H1 (cell line): ENCODE data around the gene ADAM12. TPM values are rescaled to one million over a fixed set of nuclear protein-coding genes. Genes with fewer than 3 reads are reported as not detected.

ENCODE experiments used
- CTCF ChIA-PET: fragments of 300-600 bp; sonication (Branson Sonifier 250); formaldehyde crosslinking; loops from one replicate; lab custom pipeline; 2021; ENCODE audit not compliant: partially characterized antibody; lab: Charles Lee
- POLR2A ChIA-PET: fragments of 300-600 bp; sonication (Branson Sonifier 250); formaldehyde crosslinking; loops from one replicate; lab custom pipeline; 2021; ENCODE audit warnings: inconsistent platforms; ENCODE audit not compliant: partially characterized antibody; lab: Charles Lee
- DNase-seq, 2 experiments: peaks; one replicate each; pipeline versions ENCODE4 v3.0.0 to v3.0.0-alpha.2; 2010 to 2022; ENCODE audit warnings: low spot score in 2 of 2, low read depth in 1 of 2, mixed read lengths in 1 of 2
- FAIRE-seq: peaks from 2 replicates; lab custom pipeline; 2011; peaks lifted over from hg19 to GRCh38; lab: Jason Lieb, UNC
- H2AFZ ChIP-seq: 2 replicates; pipeline ENCODE4 v1.8.1; 2012; ENCODE audit warnings: low read length, inconsistent platforms
- H2AK5ac ChIP-seq: 2 replicates; pipeline ENCODE4 v1.6.1; 2013; ENCODE audit warnings: low read depth, low read length
- H2BK120ac ChIP-seq: replicated peaks from 2 replicates; pipeline ENCODE3; 2013; ENCODE audit warnings: low read depth, low read length, inconsistent platforms
- H2BK12ac ChIP-seq: 2 replicates; pipeline ENCODE4 v1.6.1; 2013; ENCODE audit warnings: low read depth, low read length
- H2BK15ac ChIP-seq: 2 replicates; pipeline ENCODE4 v1.6.1; 2013; ENCODE audit warnings: low read length
- H2BK20ac ChIP-seq: 2 replicates; pipeline ENCODE4 v1.6.1; 2013; ENCODE audit warnings: low read length
- H2BK5ac ChIP-seq: 2 replicates; pipeline ENCODE4 v1.6.1; 2013; ENCODE audit warnings: low read depth, low read length
- H3K14ac ChIP-seq: 2 replicates; pipeline ENCODE4 v1.6.1; 2013; ENCODE audit warnings: inconsistent platforms; ENCODE audit not compliant: insufficient read length
- H3K18ac ChIP-seq: 2 replicates; pipeline ENCODE4 v1.6.1; 2013; ENCODE audit warnings: low read length; ENCODE audit errors: extremely low read depth
- H3K23ac ChIP-seq: 2 replicates; pipeline ENCODE4 v1.6.1; 2013; ENCODE audit warnings: inconsistent platforms; ENCODE audit not compliant: insufficient read length
- H3K23me2 ChIP-seq: 2 replicates; pipeline ENCODE4 v1.6.1; 2013; ENCODE audit warnings: low read depth, low read length
- H3K27ac ChIP-seq: 2 replicates; pipeline ENCODE4 v1.6.1; 2011; ENCODE audit warnings: low read depth, low read length, inconsistent platforms
- H3K27me3 ChIP-seq, 4 experiments: replicated peaks in 1 of 4; 1 replicate in 1 of 4; 2 replicates in 3 of 4; pipeline versions ENCODE4 v1.6.1 to v1.8.1; 2011 to 2013; ENCODE audit warnings: low read length in 3 of 4, mild to moderate bottlenecking in 3 of 4, inconsistent platforms in 2 of 4, mixed read lengths in 2 of 4, moderate library complexity in 1 of 4; ENCODE audit not compliant: control insufficient read depth in 3 of 4, insufficient read depth in 3 of 4; ENCODE audit errors: extremely low read depth in 1 of 4
- H3K36me3 ChIP-seq, 4 experiments: 2 replicates each; pipeline versions ENCODE4 v1.6.1 to v1.8.1; 2011 to 2013; ENCODE audit warnings: mild to moderate bottlenecking in 4 of 4, low read length in 3 of 4, moderate library complexity in 2 of 4, control low read depth in 1 of 4, inconsistent platforms in 1 of 4; ENCODE audit not compliant: insufficient read depth in 4 of 4, control insufficient read depth in 2 of 4
- H3K4ac ChIP-seq: replicated peaks from 2 replicates; pipeline ENCODE3; 2013; ENCODE audit warnings: low read length, low read depth, mixed read lengths, inconsistent platforms; ENCODE audit not compliant: insufficient read length
- H3K4me1 ChIP-seq, 4 experiments: replicated peaks in 1 of 4; 1 replicate in 1 of 4; 2 replicates in 3 of 4; pipeline versions ENCODE4 v1.6.1 to v1.8.1; 2011 to 2013; ENCODE audit warnings: low read length in 3 of 4, inconsistent platforms in 2 of 4, mixed read lengths in 1 of 4; ENCODE audit not compliant: insufficient read depth in 4 of 4, control insufficient read depth in 3 of 4
- H3K4me2 ChIP-seq, 2 experiments: 2 replicates each; pipeline versions ENCODE4 v1.6.1 to v1.8.1; 2011 to 2013; ENCODE audit warnings: low read depth in 2 of 2, low read length in 2 of 2, control low read depth in 1 of 2, inconsistent platforms in 1 of 2, mild to moderate bottlenecking in 1 of 2; ENCODE audit not compliant: insufficient read depth in 1 of 2
- H3K4me3 ChIP-seq, 4 experiments: fragments of 200-600, 300-600 bp in 1 of 4; sonication (generic), shearing (Covaris generic), sonication (Bioruptor Twin) in 1 of 4; 2 replicates each; pipeline versions ENCODE4 v1.5.1 to v1.8.1; 2011 to 2016; ENCODE audit warnings: low read length in 4 of 4, low read depth in 3 of 4, control low read depth in 2 of 4, inconsistent platforms in 2 of 4, mild to moderate bottlenecking in 2 of 4, mixed read lengths in 1 of 4, moderate library complexity in 1 of 4; ENCODE audit not compliant: insufficient read depth in 2 of 4; ENCODE audit errors: extremely low read depth in 1 of 4
- H3K56ac ChIP-seq: replicated peaks from 2 replicates; pipeline ENCODE3; 2013; ENCODE audit warnings: low read depth, mild to moderate bottlenecking, mixed read lengths, low read length, inconsistent platforms; ENCODE audit not compliant: insufficient read length
- H3K79me1 ChIP-seq: 2 replicates; pipeline ENCODE4 v1.6.1; 2013; ENCODE audit warnings: low read depth, low read length, control low read depth
- H3K79me2 ChIP-seq, 2 experiments: 2 replicates each; pipeline versions ENCODE4 v1.6.1 to v1.8.1; 2012 to 2013; ENCODE audit warnings: low read length in 2 of 2, mild to moderate bottlenecking in 2 of 2, inconsistent platforms in 1 of 2; ENCODE audit not compliant: insufficient read depth in 2 of 2, control insufficient read depth in 1 of 2
- H3K9ac ChIP-seq, 4 experiments: replicated peaks in 1 of 4; 1 replicate in 1 of 4; 2 replicates in 3 of 4; pipeline versions ENCODE4 v1.6.1 to v1.8.1; 2011 to 2013; ENCODE audit warnings: low read depth in 3 of 4, low read length in 3 of 4, control low read depth in 2 of 4, mild to moderate bottlenecking in 2 of 4, moderate library complexity in 2 of 4, inconsistent platforms in 1 of 4; ENCODE audit errors: extremely low read depth in 1 of 4
- H3K9me3 ChIP-seq, 2 experiments: 2 replicates each; pipeline versions ENCODE4 v1.6.1 to v1.8.1; 2012 to 2013; ENCODE audit warnings: mild to moderate bottlenecking in 2 of 2, moderate library complexity in 2 of 2, control low read depth in 1 of 2, inconsistent platforms in 1 of 2, low read depth in 1 of 2, low read length in 1 of 2, mixed read lengths in 1 of 2; ENCODE audit not compliant: insufficient read depth in 2 of 2
- H4K20me1 ChIP-seq, 2 experiments: replicated peaks in 1 of 2; 2 replicates each; pipeline versions ENCODE3 to v1.8.1; 2011 to 2013; ENCODE audit warnings: inconsistent platforms in 2 of 2, low read length in 2 of 2, mild to moderate bottlenecking in 1 of 2; ENCODE audit not compliant: insufficient read depth in 2 of 2, control insufficient read depth in 1 of 2
- H4K5ac ChIP-seq: 2 replicates; pipeline ENCODE4 v1.6.1; 2013; ENCODE audit warnings: low read length, low read depth, mixed read lengths, inconsistent platforms; ENCODE audit not compliant: insufficient read length
- H4K8ac ChIP-seq: 2 replicates; pipeline ENCODE4 v1.8.0; 2013; ENCODE audit warnings: mild to moderate bottlenecking, moderate library complexity, low read length, inconsistent platforms; ENCODE audit not compliant: insufficient read depth; ENCODE audit errors: extremely low read depth
- H4K91ac ChIP-seq: replicated peaks from 2 replicates; pipeline ENCODE3; 2013; ENCODE audit warnings: low read length, mixed read lengths, inconsistent platforms; ENCODE audit not compliant: insufficient read length
- KDM1A ChIP-seq: fragments of 200-600, 300-600 bp; sonication (generic); IDR thresholded peaks from 2 replicates; pipeline ENCODE4 v1.7.1; 2016; ENCODE audit warnings: mild to moderate bottlenecking, low read length, borderline replicate concordance
- WGBS, 2 experiments: shearing (Covaris generic) in 1 of 2; methylation state at CpG; one replicate each; pipeline versions ENCODE4 v1.1.6 to v1.1.7; 2013 to 2015; ENCODE audit warnings: low lambda C conversion rate in 2 of 2, mixed read lengths in 2 of 2, inconsistent platforms in 1 of 2, low coverage in 1 of 2, missing lambda C conversion rate in 1 of 2; ENCODE audit not compliant: insufficient replicate concordance in 2 of 2, insufficient coverage in 1 of 2, insufficient read length in 1 of 2; ENCODE audit errors: extremely low coverage in 1 of 2, missing lambda C conversion rate in 1 of 2; 5-methylcytosine and 5-hydroxymethylcytosine counted together
- polyA plus RNA-seq, 7 experiments: library from polyadenylated mRNA; depleted of rRNA in 3 of 7; stranded (reverse) in 5 of 7; unstranded in 2 of 7; fragments of >200 nt in 5 of 7; fragments of 200-250 nt in 2 of 7; gene quantifications; 1 replicate in 5 of 7; 2 replicates in 1 of 7; 4 replicates in 1 of 7; pipeline versions ENCODE4 v1.2.1 to v1.2.3, GENCODE V29; 2011 to 2013; ENCODE audit warnings: missing spikeins in 2 of 7, mixed read lengths in 2 of 7
- total RNA-seq: library from RNA; stranded (reverse); fragmentation: NEBNext Ultra II Directional; extraction: Animal tissue kit (Norgen Biotek cat#: 25700); gene quantifications from 2 replicates; pipeline ENCODE4 v1.2.1, GENCODE V29; 2021
- TF ChIP-seq, protein P1 (sequence below): IDR thresholded peaks from 2 replicates; pipeline ENCODE4 v1.6.1; 2012; ENCODE audit warnings: low read length, inconsistent platforms

Gene ADAM12
- total and polyA plus RNA-seq, 2 of the 8 experiments (the other 6 are each of a cell fraction or from before 2014, with no cell fraction given): 0.07 to 0.17 TPM

GRCh38 chr10:126207313-126207771 is 180.9 kb downstream of the ADAM12 start:
- Histone ChIP-seq H3K27ac (no peak overlapping the region), H2AK5ac (no peak overlapping the region), H2BK15ac (no peak overlapping the region), H4K91ac (no peak overlapping the region), H3K56ac (no peak overlapping the region), H3K4ac (no peak overlapping the region), H3K79me1 (no peaks in the 10 kb centered on the region), H3K4me3 (no peak overlapping the region), H3K9me3 (no peaks in the 10 kb centered on the region; a peak in 1 of 4 replicates), H2BK12ac (no peak overlapping the region), H4K20me1 (no peaks in the 10 kb centered on the region), H2AFZ (no peak overlapping the region), H4K5ac (no peak overlapping the region), H3K23me2 (no peaks in the 10 kb centered on the region), H3K27me3 (no peaks in the 10 kb centered on the region), H2BK5ac (no peak overlapping the region), H3K36me3 (no peaks in the 10 kb centered on the region), H3K14ac (no peak overlapping the region), H3K18ac (no peak overlapping the region), H3K9ac (no peak overlapping the region), H3K4me2 (no peak overlapping the region), H3K23ac (no peak overlapping the region), H4K8ac (no peak overlapping the region), H3K4me1 (no peaks in the 10 kb centered on the region), H3K79me2 (no peaks in the 10 kb centered on the region), H2BK120ac (no peak overlapping the region), H2BK20ac (no peak overlapping the region)
- FAIRE-seq: no peak
- CTCF ChIA-PET: interaction anchor here (0.6 to 1.3 kb wide), 3 partner anchors 16 to 200 kb away, joined by 3 read pairs; no protein-coding TSS in a partner anchor
- DNase-seq: no peak
- POLR2A ChIA-PET: no interaction called here
- 88% methylated on average over 3 of the region's 3 CpGs; no CpG with 5 or more reads in 1 of the 2 experiments for WGBS, 2 experiments
- TF ChIP-seq KDM1A: no peak
- TF ChIP-seq, protein P1, sequence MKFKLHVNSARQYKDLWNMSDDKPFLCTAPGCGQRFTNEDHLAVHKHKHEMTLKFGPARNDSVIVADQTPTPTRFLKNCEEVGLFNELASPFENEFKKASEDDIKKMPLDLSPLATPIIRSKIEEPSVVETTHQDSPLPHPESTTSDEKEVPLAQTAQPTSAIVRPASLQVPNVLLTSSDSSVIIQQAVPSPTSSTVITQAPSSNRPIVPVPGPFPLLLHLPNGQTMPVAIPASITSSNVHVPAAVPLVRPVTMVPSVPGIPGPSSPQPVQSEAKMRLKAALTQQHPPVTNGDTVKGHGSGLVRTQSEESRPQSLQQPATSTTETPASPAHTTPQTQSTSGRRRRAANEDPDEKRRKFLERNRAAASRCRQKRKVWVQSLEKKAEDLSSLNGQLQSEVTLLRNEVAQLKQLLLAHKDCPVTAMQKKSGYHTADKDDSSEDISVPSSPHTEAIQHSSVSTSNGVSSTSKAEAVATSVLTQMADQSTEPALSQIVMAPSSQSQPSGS: no peak
